IMR-90 (cell line): Measurements from ENCODE around the gene ATP11A. TPM values are rescaled to one million over a fixed set of nuclear protein-coding genes. Genes with fewer than 3 reads are reported as not detected.

Experiments used
- ATAC-seq: fragments of 200-7000 bp; cut with Tn5 transposase; 2 replicates; pipeline ENCODE4 v1.9.1; 2020; ENCODE audit warnings: low read depth, mild to moderate bottlenecking, moderate library complexity
- BruUV-seq: library from RNA; stranded (reverse); fragments of 400-500 nt; replicated peaks from 2 replicates; lab custom pipeline; 2021; lab: Mats Ljungman, UMichigan
- CTCF ChIA-PET: fragments of 300-600 bp; formaldehyde crosslinking; extraction: SDS; loops from one replicate; lab custom pipeline; 2021; ENCODE audit warnings: antibody characterized with exemption; lab: Yijun Ruan, JAX
- POLR2A ChIA-PET: fragments of 300-600 bp; sonication (Branson Sonifier 250); formaldehyde crosslinking; loops from one replicate; lab custom pipeline; 2022; ENCODE audit warnings: antibody characterized with exemption; ENCODE audit not compliant: unreplicated experiment; lab: Charles Lee
- DNase-seq: peaks from one replicate; pipeline ENCODE4 v3.0.0; 2013
- H2AFZ ChIP-seq: replicated peaks from 2 replicates; pipeline ENCODE3; 2013; ENCODE audit warnings: low read length, mild to moderate bottlenecking; ENCODE audit not compliant: poor library complexity
- H2AK5ac ChIP-seq: 2 replicates; pipeline ENCODE4 v1.6.1; 2013; ENCODE audit warnings: low read depth, low read length, inconsistent platforms
- H2AK9ac ChIP-seq: replicated peaks from 2 replicates; pipeline ENCODE3; 2013; ENCODE audit warnings: mild to moderate bottlenecking, low read depth, low read length, moderate library complexity; ENCODE audit not compliant: poor library complexity
- H2BK120ac ChIP-seq: 2 replicates; pipeline ENCODE4 v1.6.1; 2013; ENCODE audit warnings: low read depth, low read length, inconsistent platforms
- H2BK15ac ChIP-seq: 3 replicates; pipeline ENCODE4 v1.6.1; 2013; ENCODE audit warnings: low read depth, low read length, inconsistent platforms
- H2BK20ac ChIP-seq: 2 replicates; pipeline ENCODE4 v1.6.1; 2013; ENCODE audit warnings: low read depth, mild to moderate bottlenecking, inconsistent platforms, low read length, moderate library complexity
- H2BK5ac ChIP-seq: 2 replicates; pipeline ENCODE4 v1.6.1; 2013; ENCODE audit warnings: mild to moderate bottlenecking, low read depth, low read length, inconsistent platforms; ENCODE audit not compliant: poor library complexity, severe bottlenecking
- H3K14ac ChIP-seq: replicated peaks from 2 replicates; pipeline ENCODE4 v1.6.1; 2013; ENCODE audit warnings: low read depth, low read length, inconsistent platforms
- H3K18ac ChIP-seq: 2 replicates; pipeline ENCODE4 v1.6.1; 2013; ENCODE audit warnings: low read depth, low read length, control low read depth
- H3K23ac ChIP-seq: 2 replicates; pipeline ENCODE4 v1.6.1; 2013; ENCODE audit warnings: low read depth, low read length, inconsistent platforms
- H3K27ac ChIP-seq: 2 replicates; pipeline ENCODE4 v1.5.1; 2013; ENCODE audit warnings: mild to moderate bottlenecking, control low read depth, low read length; ENCODE audit not compliant: insufficient read depth
- H3K27me3 ChIP-seq: 2 replicates; pipeline ENCODE4 v1.6.1; 2013; ENCODE audit warnings: low read length; ENCODE audit not compliant: control insufficient read depth, insufficient read depth
- H3K36me3 ChIP-seq: 2 replicates; pipeline ENCODE4 v1.6.1; 2013; ENCODE audit warnings: low read length, mixed read lengths; ENCODE audit not compliant: control insufficient read depth, insufficient read depth
- H3K4ac ChIP-seq: 2 replicates; pipeline ENCODE4 v1.6.1; 2013; ENCODE audit warnings: low read depth, low read length, inconsistent platforms
- H3K4me1 ChIP-seq: 2 replicates; pipeline ENCODE4 v1.6.1; 2013; ENCODE audit warnings: low read length, mixed read lengths; ENCODE audit not compliant: control insufficient read depth, insufficient read depth
- H3K4me2 ChIP-seq: 2 replicates; pipeline ENCODE4 v1.6.1; 2013; ENCODE audit warnings: low read depth, mild to moderate bottlenecking, control low read depth, low read length, moderate library complexity
- H3K4me3 ChIP-seq: 2 replicates; pipeline ENCODE4 v1.5.1; 2013; ENCODE audit warnings: low read depth, mild to moderate bottlenecking, control low read depth, low read length, moderate library complexity; ENCODE audit not compliant: insufficient read depth
- H3K56ac ChIP-seq: 2 replicates; pipeline ENCODE4 v1.6.1; 2013; ENCODE audit warnings: low read length, inconsistent platforms; ENCODE audit not compliant: insufficient read depth; ENCODE audit errors: extremely low read depth
- H3K79me1 ChIP-seq, 2 experiments: 2 replicates each; pipeline ENCODE4 v1.6.1; 2013; ENCODE audit warnings: low read length in 2 of 2, inconsistent platforms in 1 of 2, low read depth in 1 of 2
- H3K9ac ChIP-seq: 2 replicates; pipeline ENCODE4 v1.6.1; 2013; ENCODE audit warnings: low read depth, low read length, control low read depth
- H3K9me1 ChIP-seq: 2 replicates; pipeline ENCODE4 v1.6.1; 2013; ENCODE audit warnings: low read length, inconsistent platforms; ENCODE audit not compliant: insufficient read depth
- H3K9me3 ChIP-seq: 2 replicates; pipeline ENCODE4 v1.6.1; 2013; ENCODE audit warnings: low read length; ENCODE audit not compliant: control insufficient read depth, insufficient read depth
- H4K20me1 ChIP-seq: 2 replicates; pipeline ENCODE4 v1.6.1; 2013; ENCODE audit warnings: low read length, inconsistent platforms; ENCODE audit not compliant: insufficient read depth
- H4K5ac ChIP-seq: 2 replicates; pipeline ENCODE4 v1.6.1; 2013; ENCODE audit warnings: mild to moderate bottlenecking, low read depth, low read length, control low read depth
- H4K8ac ChIP-seq, 2 experiments: 2 replicates each; pipeline ENCODE4 v1.6.1; 2013; ENCODE audit warnings: low read depth in 2 of 2, low read length in 2 of 2, control low read depth in 1 of 2, inconsistent platforms in 1 of 2
- H4K91ac ChIP-seq: 2 replicates; pipeline ENCODE4 v1.6.1; 2013; ENCODE audit warnings: low read depth, low read length, inconsistent platforms; ENCODE audit not compliant: insufficient read depth
- BHLHE40 ChIP-seq: fragments of 150-350 bp; IDR thresholded peaks from 2 replicates; pipeline ENCODE4 v1.6.1; 2016; ENCODE audit warnings: mild to moderate bottlenecking, low read depth, low read length
- CEBPB ChIP-seq: IDR thresholded peaks from 2 replicates; pipeline ENCODE4 v1.6.1; 2012; ENCODE audit warnings: low read depth, low read length, improper control_type of control experiment
- CHD1 ChIP-seq: IDR thresholded peaks from 2 replicates; pipeline ENCODE4 v1.6.1; 2012; ENCODE audit warnings: low read depth, low read length, improper control_type of control experiment
- CTCF ChIP-seq: conservative IDR thresholded peaks from 2 replicates; pipeline ENCODE4 v1.5.1; 2012; ENCODE audit warnings: mild to moderate bottlenecking, low read depth, low read length, improper control_type of control experiment
- FOS ChIP-seq: fragments of 150-350 bp; IDR thresholded peaks from 2 replicates; pipeline ENCODE4 v1.6.1; 2016; ENCODE audit warnings: low read depth, low read length
- MAFK ChIP-seq: IDR thresholded peaks from 2 replicates; pipeline ENCODE4 v1.6.1; 2012; ENCODE audit warnings: low read depth, low read length, improper control_type of control experiment
- MAZ ChIP-seq: IDR thresholded peaks from 2 replicates; pipeline ENCODE4 v1.6.1; 2012; ENCODE audit warnings: low read depth, mild to moderate bottlenecking, low read length, improper control_type of control experiment, moderate library complexity, borderline replicate concordance
- NFE2L2 ChIP-seq: fragments of 150-350 bp; IDR thresholded peaks from 2 replicates; pipeline ENCODE4 v1.6.1; 2016; ENCODE audit warnings: low read depth, mild to moderate bottlenecking, low read length
- POLR2A ChIP-seq: IDR thresholded peaks from 2 replicates; pipeline ENCODE4 v1.6.1; 2012; ENCODE audit warnings: mild to moderate bottlenecking, low read depth, low read length
- RAD21 ChIP-seq: IDR thresholded peaks from 2 replicates; pipeline ENCODE4 v1.6.1; 2012; ENCODE audit warnings: low read length, improper control_type of control experiment
- SMC3 ChIP-seq: fragments of 150-350 bp; IDR thresholded peaks from 2 replicates; pipeline ENCODE4 v1.6.1; 2016; ENCODE audit warnings: low read depth, mild to moderate bottlenecking, antibody characterized with exemption, low read length, moderate library complexity
- USF2 ChIP-seq: fragments of 150-350 bp; IDR thresholded peaks from 2 replicates; pipeline ENCODE4 v1.6.1; 2017; ENCODE audit warnings: mild to moderate bottlenecking, antibody characterized with exemption, low read length, low read depth
- WGBS, 2 experiments: methylation state at CpG; one replicate each; pipeline versions ENCODE4 v1.1.5 to v1.1.7; 2013; ENCODE audit warnings: missing lambda C conversion rate in 2 of 2; ENCODE audit not compliant: insufficient read length in 1 of 2; ENCODE audit errors: extremely low coverage in 2 of 2; 5-methylcytosine and 5-hydroxymethylcytosine counted together
- dilution Hi-C: fragments of 300-500 bp; cut with HindIII; formaldehyde crosslinking; loops from one replicate; pipeline ENCODE4 v1.14.3; 2018; ENCODE audit warnings: low sequenced_read_pairs; ENCODE audit not compliant: unreplicated experiment
- in situ Hi-C: fragments of 300-500 bp; cut with MboI; formaldehyde crosslinking; loops from 3 replicates; pipeline ENCODE4 v1.14.3; 2019; ENCODE audit warnings: low sequenced_read_pairs, inconsistent platforms, mixed read lengths
- intact Hi-C: fragments of 100-400 bp; cut with micrococcal nuclease; formaldehyde crosslinking; loops from 2 replicates; pipeline ENCODE4 v1.10.0; 2022
- polyA plus RNA-seq, 3 experiments: library from polyadenylated mRNA; depleted of rRNA; stranded (reverse); fragments of >200 nt; gene quantifications; 2 replicates each; pipeline ENCODE4 v1.2.3, GENCODE V29; 2012; ENCODE audit warnings: low replicate concordance in 1 of 3
- total RNA-seq: library from RNA; depleted of rRNA; stranded (reverse); fragments of >200 nt; gene quantifications from 2 replicates; pipeline ENCODE4 v1.2.3, GENCODE V29; 2012

Gene ATP11A
- total and polyA plus RNA-seq, 2 of the 4 experiments (the other 2 are of a cell fraction): 8.4 to 12.0 TPM

- ChIA-PET CTCF (no interaction called here), POLR2A (interaction anchor here (0.6 kb wide), 1 partner anchor 20 kb away, joined by 3 read pairs; no protein-coding TSS in a partner anchor)
- Histone ChIP-seq H2BK120ac (no peak overlapping the region), H3K4ac (peak overlapping the region; percentile 35; the same call in 1 of the 2 replicates), H4K91ac (no peak overlapping the region), H2AK5ac (peak overlapping the region; percentile 68), H3K23ac (no peak overlapping the region), H2AK9ac (peak overlapping the region; percentile 23), H3K18ac (peak overlapping the region; percentile 17; the same call in 1 of the 2 replicates), H3K56ac (no peak overlapping the region), H3K9me1 (peaks cover 15% of the 10 kb centered on the region), H3K36me3 (peaks cover 4% of the 10 kb centered on the region; the same call in 1 of the 2 replicates), H3K27me3 (no peaks in the 10 kb centered on the region), H3K9ac (no peak overlapping the region), H2BK15ac (peak overlapping the region; percentile 21; the same call in 1 of the 3 replicates), H3K79me1 (peaks cover 25 to 30% of the 10 kb centered on the region in 2 experiments), H2AFZ (peak overlapping the region; percentile 41), H2BK20ac (no peak overlapping the region), H3K9me3 (no peaks in the 10 kb centered on the region), H3K4me2 (no peak overlapping the region), H4K5ac (peak overlapping the region; percentile 30; the same call in 1 of the 2 replicates), H3K14ac (0 out of 2 replicates have a peak overlapping the region, but pooled peaks have one; percentile 29), H3K27ac (no peak overlapping the region), H4K20me1 (peaks cover 22% of the 10 kb centered on the region), H2BK5ac (peak overlapping the region; percentile 29), H3K4me3 (no peak overlapping the region), H4K8ac (no peak overlapping the region), H3K4me1 (peaks cover 30% of the 10 kb centered on the region)
- in situ Hi-C loops (no loop called here), dilution Hi-C loops (no loop called here), intact Hi-C loops (loop anchor here (5.0 kb wide), 1 partner anchor 90 kb away; the partner anchor contains the start of gene ATP11A)
- no peak for DNase-seq
- BruUV-seq: no TSS peak
- ATAC-seq: no peak
- 100% methylated on average over 5 of the region's 19 CpGs; no CpG with 5 or more reads in 1 of the 2 experiments for WGBS, 2 experiments
- TF ChIP-seq BHLHE40 (no peak), CHD1 (no peak), CTCF (no peak), SMC3 (no peak), RAD21 (no peak), FOS (no peak), MAFK (no peak), CEBPB (no peak), USF2 (no peak), POLR2A (no peak), MAZ (no peak), NFE2L2 (no peak)
Observed at GRCh38 chr13:112781881-112782361, 92.1 kb downstream of the ATP11A start.
